Measurements from ENCODE around the gene TOM1.
A peak's percentile ranks its signal among the peaks of the same experiment; 100 is the strongest.
"Not testable (repeated sequence)": the region's sequence is repeated elsewhere in the genome, so short reads cannot be mapped to it uniquely, and the experiment has no call there.

TOM1 gene

GRCh38 chr22:35377735-35378134, 78.0 kb downstream of the TOM1 start:
- DNase-seq: no peak

- DNase-seq: no peak
These were observed 78.9 kb downstream of the TOM1 start for GRCh38 chr22:35378621-35379020.

- DNase-seq: no peak
These were observed 79.7 kb downstream of the TOM1 start for GRCh38 chr22:35379146-35379993.

- no peak for DNase-seq
These were observed 80.3 kb downstream of the TOM1 start for GRCh38 chr22:35380013-35380412.

- peak; percentile 46 for DNase-seq
These were observed 81.1 kb downstream of the TOM1 start, which contains the start of gene HMOX1 for GRCh38 chr22:35380537-35381423. Gene HMOX1 (plus strand): TSS chr22:35381096. CDS start chr22:35381174, 78 bp downstream.

GRCh38 chr22:35381424-35382009, 81.8 kb downstream of the TOM1 start:
- no peak for DNase-seq

- DNase-seq: no peak
These were observed 84.0 kb downstream of the TOM1 start for GRCh38 chr22:35383679-35384071.

GRCh38 chr22:35384527-35384926, 84.8 kb downstream of the TOM1 start:
- no peak for DNase-seq

GRCh38 chr22:35384975-35385588, 85.4 kb downstream of the TOM1 start:
- DNase-seq: no peak

GRCh38 chr22:35386670-35387288, 87.1 kb downstream of the TOM1 start:
- DNase-seq: no peak

GRCh38 chr22:35390933-35391332, 91.2 kb downstream of the TOM1 start:
- no peak for DNase-seq

GRCh38 chr22:35392357-35392756, 92.7 kb downstream of the TOM1 start:
- no peak for DNase-seq

- no peak for DNase-seq
These were observed 93.7 kb downstream of the TOM1 start for GRCh38 chr22:35393116-35394010.

- no peak for DNase-seq
These were observed 94.3 kb downstream of the TOM1 start for GRCh38 chr22:35394011-35394312.

- no peak for DNase-seq
These were observed 95.3 kb downstream of the TOM1 start for GRCh38 chr22:35394810-35395563.

GRCh38 chr22:35396622-35397021, 96.9 kb downstream of the TOM1 start:
- DNase-seq: not testable (repeated sequence)

GRCh38 chr22:35397095-35397904, 97.6 kb downstream of the TOM1 start:
- DNase-seq: no peak

Data from NCI-H510A treated with DMSO at 0.1 percent for 48 hours (cell line).